HG03342 (cell line): ENCODE results near the gene ZNF473.
"Not testable (repeated sequence)": the region's sequence is repeated elsewhere in the genome, so short reads cannot be mapped to it uniquely, and the experiment has no call there.

ENCODE experiments used
- ATAC-seq: cut with Tn5 transposase; IDR thresholded peaks from one replicate; pipeline ENCODE4 v1.9.1; 2021; ENCODE audit warnings: mild to moderate bottlenecking, moderate library complexity; ENCODE audit not compliant: unreplicated experiment

The ZNF473 gene

DNA sequence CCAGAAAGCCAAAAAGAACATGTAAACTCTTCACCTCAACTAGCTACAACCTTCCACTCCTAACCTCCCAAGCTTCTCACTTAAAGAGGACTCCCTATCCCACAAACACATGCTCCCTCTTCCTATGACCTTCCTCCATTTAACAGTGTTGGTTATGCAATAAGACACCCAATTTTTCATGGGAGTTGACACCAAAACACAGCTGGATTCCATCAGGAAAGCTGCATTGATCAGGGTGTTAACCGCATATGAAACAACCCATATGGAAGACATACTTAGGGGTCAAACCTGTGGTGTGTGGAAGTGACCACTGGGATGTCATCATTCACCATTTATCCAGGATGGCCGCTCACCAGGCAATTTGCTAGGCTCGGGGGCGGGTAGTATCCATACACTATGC, 21.9 kb downstream of the ZNF473 start:
- ATAC-seq, result no peak

DNA sequence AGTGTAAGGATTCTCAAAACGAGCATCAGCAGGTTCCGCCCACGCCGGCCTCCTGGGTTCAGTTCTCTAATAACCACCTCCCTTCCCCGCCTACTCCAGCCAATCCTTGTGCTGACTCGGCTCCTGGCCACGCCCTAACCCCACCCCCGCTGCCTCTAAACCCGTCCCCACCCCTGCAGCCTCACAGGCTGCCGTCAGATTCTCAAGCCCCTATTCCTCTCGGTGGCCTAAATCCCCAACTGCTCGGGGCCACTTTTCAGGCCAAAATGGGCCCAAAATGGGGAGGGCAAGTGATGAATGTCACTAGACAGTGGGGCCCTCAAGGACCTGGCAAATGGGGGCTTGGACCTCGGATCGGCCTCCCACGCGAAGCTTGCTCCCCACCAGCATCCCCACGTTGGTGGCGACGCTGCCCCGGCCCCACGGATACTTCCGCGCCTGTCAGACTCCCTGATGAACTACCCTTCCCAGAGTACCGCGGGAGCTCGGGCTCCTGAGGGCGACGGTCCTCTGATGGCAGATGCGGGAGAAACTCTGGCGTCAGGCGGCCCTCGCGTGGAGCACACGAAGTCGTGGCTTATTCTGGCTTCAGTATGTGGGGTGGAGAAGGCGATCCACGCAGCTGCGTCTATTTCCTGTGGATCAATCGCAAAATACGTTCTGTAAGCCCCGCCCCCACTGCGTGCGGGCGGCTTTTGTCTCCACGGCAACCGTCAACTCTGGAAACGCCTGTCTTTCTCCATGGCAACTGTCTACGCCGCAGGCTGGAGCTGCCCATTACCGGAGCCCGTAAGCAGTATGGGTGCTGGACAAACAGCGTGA, 24.8 kb downstream of the ZNF473 start:
- ATAC-seq, result no peak

DNA sequence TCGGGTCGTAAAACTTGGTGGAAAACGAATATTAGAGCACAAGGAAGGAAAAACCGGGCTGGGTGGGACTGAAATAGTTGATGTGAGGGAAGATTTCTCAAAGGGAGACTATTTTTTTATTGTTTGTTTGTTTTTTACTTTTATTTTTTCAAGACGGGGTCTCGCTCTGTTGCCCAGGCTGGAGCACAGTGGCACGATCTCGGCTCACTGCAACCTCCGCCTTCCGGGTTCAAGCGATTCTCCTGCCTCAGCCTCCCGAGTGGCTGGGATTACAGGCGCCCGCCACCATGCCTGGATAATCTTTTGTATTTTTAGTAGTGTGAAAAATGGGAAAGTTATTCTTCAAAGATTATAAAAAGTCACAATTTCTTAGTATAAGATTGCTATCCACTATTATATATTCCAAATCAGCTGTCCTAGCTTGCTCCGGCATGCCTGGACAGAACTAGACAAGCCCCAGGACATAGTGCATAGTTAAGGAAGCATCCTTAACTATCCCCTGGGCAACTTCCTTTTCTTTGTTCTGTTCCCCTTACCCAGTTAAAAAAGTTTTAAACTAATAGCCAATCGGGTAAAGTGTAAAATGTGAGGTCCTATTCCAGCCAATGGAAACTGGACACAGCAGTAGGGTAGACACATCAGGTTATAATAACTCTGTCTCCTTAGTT, 25.6 kb downstream of the ZNF473 start:
- not testable (repeated sequence) for ATAC-seq

DNA sequence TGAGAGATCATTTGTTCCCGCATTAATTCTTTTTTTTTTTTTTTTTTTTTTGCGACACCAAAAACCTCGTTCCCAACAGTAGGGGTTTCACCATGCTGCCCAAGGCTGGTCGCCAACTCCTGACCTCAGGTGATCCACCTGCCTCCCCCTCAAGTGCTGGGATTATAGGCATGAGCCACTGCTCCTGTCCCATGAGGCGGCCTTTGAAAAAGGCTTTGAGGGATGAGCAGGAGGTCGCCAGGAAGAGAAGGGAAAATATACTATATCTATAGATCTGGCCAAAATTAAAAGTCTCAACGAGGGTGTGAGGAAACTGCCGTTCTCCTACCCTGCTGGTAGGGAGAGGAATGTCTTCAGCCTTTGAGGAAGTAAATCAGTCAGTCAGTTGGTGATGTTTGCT, 26.2 kb downstream of the ZNF473 start:
- ATAC-seq, result no peak

DNA sequence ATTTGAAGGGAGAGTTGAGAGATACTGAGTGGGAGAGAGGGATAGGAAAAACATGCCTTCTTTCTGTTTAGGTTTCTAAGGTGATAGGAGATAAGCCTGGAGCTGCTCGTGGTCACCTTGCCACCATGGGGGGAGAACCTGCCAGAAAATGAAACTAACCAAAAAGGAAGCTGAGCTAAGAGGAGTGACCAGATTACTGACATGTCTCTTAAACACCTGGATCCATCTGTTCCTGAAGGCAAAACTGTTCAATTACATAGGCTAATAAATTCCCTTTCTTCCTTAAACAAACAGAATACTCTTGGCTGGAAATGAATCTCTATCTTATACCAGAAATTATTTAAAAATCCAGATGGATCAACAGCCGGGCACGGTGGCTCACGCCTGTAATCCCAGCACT, 27.3 kb downstream of the ZNF473 start:
- no peak for ATAC-seq

DNA sequence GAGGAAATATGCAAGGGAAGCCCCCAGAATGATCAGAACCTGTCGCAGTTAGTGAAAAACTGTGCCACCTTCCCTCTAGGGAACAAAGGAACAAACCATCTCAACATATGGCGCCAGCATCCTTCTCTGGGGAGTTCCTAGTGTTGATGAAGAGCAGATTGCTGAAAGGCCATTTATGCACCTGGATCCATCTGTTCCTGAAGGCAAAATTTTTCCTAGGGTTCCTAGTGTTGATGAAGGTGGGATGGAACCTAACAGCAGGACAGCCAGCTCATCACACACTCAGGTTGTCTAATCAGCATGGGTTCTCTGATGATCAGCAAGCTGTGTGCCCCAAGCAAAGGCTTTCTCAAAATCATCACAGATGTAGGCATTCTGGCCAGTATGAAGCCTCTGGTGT, 32.6 kb downstream of the ZNF473 start:
- ATAC-seq, result no peak

DNA sequence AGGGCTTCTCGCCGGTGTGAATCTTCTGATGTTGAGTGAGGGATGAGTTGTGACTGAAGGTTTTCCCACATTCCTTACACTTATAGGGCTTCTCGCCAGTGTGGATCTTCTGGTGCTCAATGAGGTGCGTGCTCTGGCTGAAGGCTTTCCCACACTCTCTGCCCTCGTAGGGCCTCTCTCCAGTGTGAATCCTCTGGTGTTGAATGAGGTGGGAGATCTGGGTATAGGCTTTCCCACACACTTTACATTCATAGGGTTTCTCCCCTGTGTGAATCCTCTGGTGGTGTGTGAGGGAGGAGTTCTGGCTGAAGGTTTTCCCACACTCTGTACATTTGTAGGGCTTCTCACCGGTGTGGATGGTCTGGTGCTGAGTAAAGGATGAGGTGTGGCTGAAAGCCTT, 33.2 kb downstream of the ZNF473 start:
- ATAC-seq, result no peak

DNA sequence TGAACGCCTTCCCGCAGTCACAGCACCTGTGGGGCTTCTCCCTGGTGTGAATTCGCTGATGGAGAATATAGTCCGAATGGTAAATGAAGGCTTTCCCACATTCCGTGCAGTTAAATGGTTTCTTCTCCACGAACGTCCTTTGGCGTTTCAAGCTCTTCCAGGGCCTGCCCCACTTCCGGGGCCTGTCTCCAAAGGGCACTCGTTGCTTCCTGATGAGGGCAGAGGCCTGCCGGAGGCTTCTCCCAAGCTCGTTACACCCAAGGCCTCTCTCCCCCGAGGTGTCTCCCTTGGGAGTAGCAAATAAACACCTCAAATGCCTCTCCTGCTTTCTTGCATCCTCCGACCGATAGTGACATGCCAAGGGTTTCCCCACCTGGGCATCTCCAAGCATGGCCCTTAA, 34.3 kb downstream of the ZNF473 start:
- no peak for ATAC-seq

DNA sequence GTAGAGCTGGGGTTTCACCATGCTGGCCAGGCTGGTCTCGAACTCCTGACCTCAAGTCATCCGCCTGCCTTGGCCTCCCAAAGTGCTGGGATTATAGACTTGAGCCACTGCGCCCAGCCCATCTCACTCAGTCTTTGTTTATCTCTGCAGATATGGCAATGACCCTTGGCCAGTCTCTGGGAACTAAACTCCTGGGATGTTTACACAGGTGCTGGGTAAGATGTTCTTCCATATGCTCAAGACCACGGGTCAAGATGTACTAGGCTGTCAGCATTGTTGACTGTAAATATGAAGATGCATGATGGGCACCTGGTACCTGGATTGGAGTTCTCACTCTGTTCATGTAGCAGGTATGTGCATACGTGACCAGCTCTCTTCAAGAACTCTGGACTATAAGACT, 35.8 kb downstream of the ZNF473 start:
- ATAC-seq, result no peak

DNA sequence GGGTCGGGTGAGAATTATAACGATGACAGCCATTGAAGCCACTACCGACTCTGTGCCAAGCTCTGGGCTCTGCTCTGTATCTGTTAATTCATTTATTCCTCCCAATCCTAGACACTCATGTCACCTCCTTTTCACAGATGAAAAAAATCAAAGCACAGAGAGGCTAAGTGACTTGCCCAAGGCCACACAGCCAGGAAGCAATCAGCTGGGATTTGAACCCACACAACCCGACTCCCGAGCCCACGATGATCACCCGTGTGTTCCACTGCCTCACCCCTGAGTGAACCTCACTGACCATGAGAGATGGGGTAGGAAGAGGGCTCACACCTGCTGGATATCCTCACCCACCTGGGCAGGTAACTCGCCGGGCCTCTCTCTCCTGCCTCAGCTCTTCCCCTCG, 40.1 kb downstream of the ZNF473 start:
- no peak for ATAC-seq

DNA sequence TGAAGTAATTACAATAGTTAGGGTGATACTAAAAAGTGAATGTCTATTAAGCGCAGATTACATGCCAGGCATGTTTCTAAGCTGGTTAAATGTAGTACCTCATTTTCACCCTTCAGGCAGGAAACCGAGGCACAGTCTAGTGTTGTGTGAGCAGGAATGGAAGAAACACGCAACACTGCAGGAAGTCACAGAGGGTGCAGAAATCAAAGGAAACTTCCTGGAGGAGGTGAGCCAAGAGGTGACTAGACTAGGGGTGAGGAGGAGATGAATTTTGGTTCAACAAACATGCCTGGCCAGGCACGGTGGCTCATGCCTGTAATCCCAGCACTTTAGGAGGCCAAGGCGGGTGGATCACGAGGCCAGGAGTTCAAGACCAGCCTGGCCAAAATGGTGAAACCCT, 41.8 kb downstream of the ZNF473 start:
- no peak for ATAC-seq

DNA sequence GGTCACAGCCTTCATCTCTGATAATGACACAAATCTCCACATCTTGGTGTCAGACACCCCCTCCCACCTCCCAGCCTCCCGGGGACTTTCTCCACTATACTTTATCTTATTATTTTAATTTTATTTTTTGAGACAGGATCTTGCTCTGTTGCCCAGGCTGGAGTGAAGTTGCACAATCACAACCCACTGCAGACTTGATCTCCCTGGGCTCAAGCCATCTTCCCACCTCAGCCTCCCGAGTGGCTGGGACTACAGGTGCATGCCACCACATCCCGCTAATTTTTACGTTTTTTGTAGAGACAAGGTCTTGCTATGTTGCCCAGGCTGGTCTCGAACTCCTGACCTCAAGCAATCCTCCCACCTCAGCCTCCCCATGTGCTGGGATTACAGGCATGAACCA, 42.6 kb downstream of the ZNF473 start:
- not testable (repeated sequence) for ATAC-seq

DNA sequence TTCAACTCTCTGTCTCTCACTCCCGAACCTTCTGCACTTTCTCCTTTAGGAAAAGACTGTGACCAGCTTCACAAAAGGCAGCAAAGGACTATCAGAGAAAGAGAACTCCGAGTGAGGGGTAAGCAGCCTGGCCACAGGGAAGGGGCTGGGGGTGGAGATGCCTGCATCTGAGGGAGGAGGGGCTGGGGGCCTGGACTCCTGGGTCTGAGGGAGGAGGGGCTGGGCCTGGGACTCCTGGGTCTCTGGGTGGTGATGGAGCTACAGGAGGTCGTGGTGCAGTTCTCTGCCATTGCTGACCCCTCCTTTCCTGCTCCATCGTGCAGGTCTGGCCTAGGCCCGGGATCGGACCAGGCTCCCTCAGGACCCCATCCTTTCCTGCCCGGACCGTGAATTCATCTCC, 49.3 kb downstream of the ZNF473 start:
- not testable (repeated sequence) for ATAC-seq

DNA sequence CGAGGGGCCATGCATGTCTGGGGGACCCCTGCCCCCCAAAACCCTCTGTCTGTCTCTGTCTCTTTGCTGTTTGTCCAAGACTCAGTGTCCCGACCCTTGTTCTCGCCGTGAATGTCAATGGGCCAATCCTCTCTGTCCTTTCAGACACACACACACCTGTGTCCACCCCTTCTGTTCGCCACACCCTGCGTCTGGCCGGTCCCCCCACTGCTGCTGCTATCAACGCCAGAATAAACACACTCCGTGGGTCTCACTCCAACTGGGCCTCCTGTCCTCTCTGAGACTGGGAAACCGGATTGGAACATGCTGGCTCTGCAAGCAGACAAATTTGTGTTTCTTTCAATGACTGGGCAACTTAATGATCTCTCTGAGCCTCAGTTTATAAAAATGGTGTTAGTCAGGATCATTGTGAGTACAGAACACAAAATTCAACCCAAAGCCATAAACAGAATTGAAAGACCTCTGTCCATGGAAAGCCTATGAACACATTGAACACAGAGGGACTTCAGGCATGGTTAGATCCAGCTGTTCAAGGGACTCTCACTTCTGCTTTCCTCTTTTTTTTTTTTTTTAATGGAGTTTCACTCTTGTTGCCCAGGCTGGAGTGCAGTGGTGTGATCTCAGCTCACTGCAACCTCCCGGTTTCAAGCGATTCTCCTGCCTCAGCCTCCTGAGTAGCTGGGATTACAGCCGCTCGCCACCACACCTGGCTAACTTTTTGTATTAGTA, 50.0 kb downstream of the ZNF473 start:
- ATAC-seq, result not testable (repeated sequence)

DNA sequence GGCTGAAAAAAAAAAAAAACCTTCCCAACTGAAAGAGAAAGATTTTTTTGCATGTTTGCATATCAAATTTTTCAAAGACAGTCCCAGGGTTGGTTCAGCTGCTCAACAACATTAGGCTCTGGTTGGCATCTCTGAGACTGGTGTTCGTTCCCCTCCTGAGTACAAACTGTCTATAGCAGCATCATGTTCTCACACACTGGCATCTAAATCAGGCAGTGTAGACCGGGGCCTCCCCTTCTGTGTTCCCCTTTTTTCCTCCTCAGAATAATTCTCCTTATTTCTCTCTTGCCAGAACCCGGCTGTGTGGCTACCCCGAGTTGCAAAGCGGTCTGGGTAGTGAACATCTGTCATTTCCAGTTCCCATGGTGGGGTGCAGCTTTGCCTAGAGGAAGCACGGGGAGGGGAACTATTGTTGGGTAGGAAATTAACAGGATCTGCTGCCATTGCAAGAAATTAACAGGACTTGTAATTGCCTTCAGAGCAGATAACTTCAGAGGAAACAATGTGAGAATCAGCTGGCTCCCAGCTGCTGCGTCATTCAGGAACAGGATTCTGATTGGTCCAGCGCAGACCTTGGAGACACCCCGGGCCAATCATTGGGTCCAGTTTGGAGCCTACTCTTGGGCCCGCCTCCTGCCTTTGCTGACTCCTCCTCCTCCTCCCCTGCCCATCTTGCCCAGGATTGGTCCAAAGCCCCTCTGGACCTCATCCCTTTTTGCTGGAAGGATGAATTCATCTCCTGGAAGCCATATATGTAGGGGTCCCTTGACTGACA, 51.0 kb downstream of the ZNF473 start:
- ATAC-seq, result not testable (repeated sequence)

DNA sequence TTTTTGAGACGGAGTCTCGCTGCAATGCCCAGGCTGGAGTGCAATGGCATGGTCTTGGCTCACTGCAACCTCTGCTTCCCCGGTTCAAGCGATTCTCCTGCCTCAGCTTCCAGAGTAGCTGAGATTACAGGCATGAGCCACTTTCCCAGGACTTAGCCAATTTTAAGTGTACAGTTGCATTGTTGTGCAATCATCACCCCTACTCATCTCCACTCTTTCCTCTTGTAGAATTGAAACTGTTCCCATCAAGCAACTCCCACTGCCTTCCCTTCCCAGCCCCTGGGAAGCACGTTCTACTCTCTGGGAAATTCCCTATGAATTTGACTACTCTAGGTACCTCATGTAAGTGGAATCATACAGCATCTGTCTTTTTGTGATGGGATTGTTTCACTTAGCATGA, 53.2 kb downstream of the ZNF473 start:
- not testable (repeated sequence) for ATAC-seq

DNA sequence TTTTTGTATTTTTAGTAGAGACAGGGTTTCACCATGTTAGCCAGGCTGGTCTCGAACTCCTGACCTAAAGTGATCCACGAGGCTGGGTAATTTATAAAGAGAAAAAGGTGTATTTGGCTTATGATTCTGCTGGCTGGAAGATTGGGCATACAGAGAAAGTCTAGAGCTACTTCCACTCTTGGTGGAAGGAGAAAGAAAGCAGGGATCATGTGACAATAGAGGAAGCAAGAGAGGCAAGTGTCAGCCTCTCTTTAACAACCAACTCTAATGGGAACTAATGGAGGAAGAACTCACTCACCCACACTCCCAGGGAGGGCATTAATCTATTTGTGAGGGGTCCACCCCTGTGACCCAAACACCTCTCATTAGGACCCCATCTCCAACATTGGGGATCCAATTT, 58.6 kb downstream of the ZNF473 start:
- not testable (repeated sequence) for ATAC-seq

DNA sequence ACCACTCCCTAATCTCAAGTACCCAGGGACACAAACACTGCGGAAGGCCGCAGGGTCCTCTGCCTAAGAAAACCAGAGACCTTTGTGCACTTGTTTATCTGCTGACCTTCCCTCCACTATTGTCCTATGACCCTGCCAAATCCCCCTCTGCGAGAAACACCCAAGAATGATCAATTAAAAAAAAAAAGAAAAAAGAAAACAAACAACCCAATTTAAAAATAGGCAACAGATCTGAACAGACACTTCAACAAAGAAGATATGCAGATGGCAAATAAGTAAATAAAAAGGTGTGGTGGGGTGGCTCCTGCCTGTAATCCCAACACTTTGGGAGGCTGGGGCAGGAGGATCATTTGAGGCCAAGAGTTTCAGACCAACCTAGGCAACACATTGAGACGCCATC, 61.3 kb downstream of the ZNF473 start:
- not testable (repeated sequence) for ATAC-seq

DNA sequence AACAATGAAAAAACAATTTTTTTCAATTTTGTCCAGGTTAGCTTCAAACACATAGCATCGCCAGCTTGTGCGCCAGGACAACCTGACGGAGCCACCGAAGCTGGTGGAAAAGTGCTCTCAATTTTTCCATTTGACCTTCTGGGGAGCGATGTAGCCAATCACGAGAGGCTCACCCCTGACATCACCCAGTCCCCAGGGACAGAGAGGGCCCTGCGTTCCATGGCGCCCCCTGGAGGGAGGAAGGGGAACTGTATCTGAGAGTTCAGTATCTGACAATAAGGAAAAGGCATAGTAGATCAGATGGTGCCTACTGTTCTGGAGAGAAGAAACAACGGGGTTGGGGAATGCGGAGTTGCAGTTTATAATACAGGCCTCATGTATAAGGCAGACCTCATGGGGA, 64.9 kb downstream of the ZNF473 start:
- ATAC-seq, result not testable (repeated sequence)

DNA sequence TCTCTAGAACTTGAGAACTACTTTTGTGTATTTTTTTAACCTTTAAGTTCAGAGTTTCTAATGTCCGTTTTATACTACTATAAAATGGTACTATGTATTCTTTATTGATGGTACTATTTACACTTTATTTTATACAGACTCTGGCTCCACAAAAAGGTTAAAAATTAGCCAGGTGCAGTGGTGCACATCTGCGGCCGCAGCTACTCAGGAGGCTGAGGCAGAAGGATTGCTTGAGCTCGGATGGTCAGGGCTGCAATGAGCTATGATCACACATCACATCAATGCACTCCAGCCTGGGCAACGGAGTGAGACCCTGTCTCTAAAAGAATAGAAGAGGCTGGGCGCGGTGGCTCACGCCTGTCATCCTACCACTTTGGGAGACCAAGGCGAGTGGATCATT, 66.0 kb downstream of the ZNF473 start:
- not testable (repeated sequence) for ATAC-seq

DNA sequence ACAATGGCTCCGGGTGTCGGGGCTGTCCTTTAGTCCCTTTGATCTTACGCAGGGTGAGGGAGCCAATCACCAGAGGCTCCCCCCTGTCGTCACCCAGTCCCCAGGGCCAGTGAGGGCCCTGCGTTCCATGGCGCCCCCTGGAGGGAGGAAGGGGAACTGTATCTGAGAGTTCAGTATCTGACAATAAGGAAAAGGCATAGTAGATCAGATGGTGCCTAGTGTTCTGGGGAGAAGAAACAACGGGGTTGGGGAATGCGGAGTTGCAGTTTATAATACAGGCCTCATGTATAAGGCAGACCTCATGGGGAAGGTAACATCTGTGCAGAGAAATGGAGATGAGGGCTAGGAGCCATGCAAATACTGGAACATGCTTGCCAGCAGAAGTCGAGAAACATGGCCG, 66.8 kb downstream of the ZNF473 start:
- not testable (repeated sequence) for ATAC-seq
